Astrocyte (in vitro differentiated cells and primary cell): ENCODE measurements around the gene DNAJC27.

Source experiments
- EZH2 ChIP-seq: IDR thresholded peaks from 2 replicates; pipeline ENCODE4 v1.6.1; 2012; ENCODE audit warnings: mild to moderate bottlenecking, low read length, inconsistent platforms; ENCODE audit not compliant: insufficient read depth
- TF ChIP-seq, protein P1 (sequence below): IDR thresholded peaks from 2 replicates; pipeline ENCODE4 v1.5.1; 2011; ENCODE audit warnings: low read depth, mild to moderate bottlenecking, inconsistent platforms, low read length, moderate library complexity; ENCODE audit not compliant: insufficient read depth

DNA sequence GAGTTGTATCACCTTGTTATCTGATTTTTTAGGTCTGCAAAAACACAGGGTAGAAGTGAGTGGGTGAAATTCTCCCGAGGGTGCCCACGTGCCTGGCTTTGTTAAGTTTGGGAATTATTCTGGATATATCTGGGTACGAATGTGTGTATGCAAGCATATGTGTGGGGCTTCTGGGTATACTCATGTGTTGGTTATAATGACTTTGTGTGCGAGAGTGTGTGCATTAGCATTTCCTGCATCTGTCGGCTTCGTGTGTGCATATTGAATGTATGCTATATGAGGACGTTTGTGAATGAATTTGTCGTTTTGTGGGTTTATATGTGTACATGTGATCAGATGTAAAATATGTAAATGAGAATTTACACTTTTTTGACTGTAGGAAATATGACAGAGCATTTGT is 13.8 kb upstream of the DNAJC27 start:
- TF ChIP-seq, protein P1, sequence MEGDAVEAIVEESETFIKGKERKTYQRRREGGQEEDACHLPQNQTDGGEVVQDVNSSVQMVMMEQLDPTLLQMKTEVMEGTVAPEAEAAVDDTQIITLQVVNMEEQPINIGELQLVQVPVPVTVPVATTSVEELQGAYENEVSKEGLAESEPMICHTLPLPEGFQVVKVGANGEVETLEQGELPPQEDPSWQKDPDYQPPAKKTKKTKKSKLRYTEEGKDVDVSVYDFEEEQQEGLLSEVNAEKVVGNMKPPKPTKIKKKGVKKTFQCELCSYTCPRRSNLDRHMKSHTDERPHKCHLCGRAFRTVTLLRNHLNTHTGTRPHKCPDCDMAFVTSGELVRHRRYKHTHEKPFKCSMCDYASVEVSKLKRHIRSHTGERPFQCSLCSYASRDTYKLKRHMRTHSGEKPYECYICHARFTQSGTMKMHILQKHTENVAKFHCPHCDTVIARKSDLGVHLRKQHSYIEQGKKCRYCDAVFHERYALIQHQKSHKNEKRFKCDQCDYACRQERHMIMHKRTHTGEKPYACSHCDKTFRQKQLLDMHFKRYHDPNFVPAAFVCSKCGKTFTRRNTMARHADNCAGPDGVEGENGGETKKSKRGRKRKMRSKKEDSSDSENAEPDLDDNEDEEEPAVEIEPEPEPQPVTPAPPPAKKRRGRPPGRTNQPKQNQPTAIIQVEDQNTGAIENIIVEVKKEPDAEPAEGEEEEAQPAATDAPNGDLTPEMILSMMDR, result no peak
- no peak for TF ChIP-seq EZH2
